HG03159 (cell line): ENCODE measurements around the gene ACP7.
"Not testable (repeated sequence)": the region's sequence is repeated elsewhere in the genome, so short reads cannot be mapped to it uniquely, and the experiment has no call there.

ENCODE experiments used
- ATAC-seq: cut with Tn5 transposase; IDR thresholded peaks from one replicate; pipeline ENCODE4 v1.9.1; 2021; ENCODE audit warnings: mild to moderate bottlenecking, moderate library complexity; ENCODE audit not compliant: unreplicated experiment

Gene ACP7

GRCh38 chr19:39083983-39084731 is at the start of gene ACP7:
TSS of gene ACP7 (plus strand) at chr19:39084368. CDS start at chr19:39085270, 902 bp downstream.
- ATAC-seq: no peak

- no peak for ATAC-seq
Measured at GRCh38 chr19:39036581-39036980, 47.6 kb upstream of the ACP7 start.

GRCh38 chr19:39037194-39037593 is 47.0 kb upstream of the ACP7 start:
- ATAC-seq: no peak

- ATAC-seq: no peak
Measured at GRCh38 chr19:39038098-39038497, 46.1 kb upstream of the ACP7 start.

- no peak for ATAC-seq
Measured at GRCh38 chr19:39045506-39045905, 38.7 kb upstream of the ACP7 start.

GRCh38 chr19:39046037-39046821 is 37.9 kb upstream of the ACP7 start:
- ATAC-seq: no peak

GRCh38 chr19:39047073-39047472 is 37.1 kb upstream of the ACP7 start:
- ATAC-seq: no peak

- no peak for ATAC-seq
Measured at GRCh38 chr19:39052243-39052746, 31.9 kb upstream of the ACP7 start.

- ATAC-seq: no peak
Measured at GRCh38 chr19:39052846-39053245, 31.3 kb upstream of the ACP7 start.

GRCh38 chr19:39053276-39054090 is 30.7 kb upstream of the ACP7 start:
- no peak for ATAC-seq

- ATAC-seq: no peak
Measured at GRCh38 chr19:39054091-39054470, 30.1 kb upstream of the ACP7 start.

- ATAC-seq: no peak
Measured at GRCh38 chr19:39057615-39058014, 26.6 kb upstream of the ACP7 start.

GRCh38 chr19:39059302-39059701 is 24.9 kb upstream of the ACP7 start:
- no peak for ATAC-seq

- ATAC-seq: no peak
Measured at GRCh38 chr19:39060171-39060570, 24.0 kb upstream of the ACP7 start.

GRCh38 chr19:39064405-39064804 is 19.8 kb upstream of the ACP7 start:
- no peak for ATAC-seq

GRCh38 chr19:39065928-39066327 is 18.2 kb upstream of the ACP7 start:
- ATAC-seq: no peak

- no peak for ATAC-seq
Measured at GRCh38 chr19:39067104-39067503, 17.1 kb upstream of the ACP7 start.

GRCh38 chr19:39068259-39068658 is 15.9 kb upstream of the ACP7 start:
- not testable (repeated sequence) for ATAC-seq

- no peak for ATAC-seq
Measured at GRCh38 chr19:39070888-39071287, 13.3 kb upstream of the ACP7 start.

GRCh38 chr19:39074205-39074692 is 9.9 kb upstream of the ACP7 start:
- no peak for ATAC-seq

- no peak for ATAC-seq
Measured at GRCh38 chr19:39074942-39075341, 9.2 kb upstream of the ACP7 start.
